MCF 10A (cell line): ENCODE results near the gene UFC1. TPM values are rescaled to one million over a fixed set of nuclear protein-coding genes. Genes with fewer than 3 reads are reported as not detected.

Source experiments
- BruUV-seq: library from RNA; stranded (reverse); fragments of 400-500 nt; replicated peaks from 2 replicates; lab custom pipeline; 2021; lab: Mats Ljungman, UMichigan
- CTCF ChIA-PET: fragments of 300-600 bp; sonication (Branson Sonifier 250); formaldehyde crosslinking; extraction: SDS; loops from one replicate; lab custom pipeline; 2021; ENCODE audit warnings: antibody characterized with exemption, inconsistent platforms; lab: Yijun Ruan, JAX
- POLR2A ChIA-PET: fragments of 300-600, 350-650 bp; sonication (Branson Sonifier 250); formaldehyde crosslinking; extraction: SDS; loops from one replicate; lab custom pipeline; 2020; ENCODE audit warnings: antibody characterized with exemption, inconsistent platforms; lab: Yijun Ruan, JAX
- DNase-seq: peaks from one replicate; pipeline ENCODE4 v3.0.0-alpha.2; 2018; ENCODE audit not compliant: unreplicated experiment
- H3K27ac Mint-ChIP-seq: one replicate; pipeline ENCODE4 v1.8.0; 2022; ENCODE audit warnings: mild to moderate bottlenecking, low read depth, mixed read lengths; ENCODE audit not compliant: unreplicated experiment
- H3K27me3 Mint-ChIP-seq: one replicate; pipeline ENCODE4 v1.8.0; 2022; ENCODE audit warnings: mixed read lengths; ENCODE audit not compliant: insufficient read depth, unreplicated experiment
- H3K36me3 Mint-ChIP-seq: one replicate; pipeline ENCODE4 v1.8.0; 2022; ENCODE audit warnings: mild to moderate bottlenecking, moderate library complexity, mixed read lengths; ENCODE audit not compliant: insufficient read depth, unreplicated experiment
- H3K4me1 Mint-ChIP-seq: one replicate; pipeline ENCODE4 v1.8.0; 2022; ENCODE audit warnings: mixed read lengths; ENCODE audit not compliant: insufficient read depth, unreplicated experiment
- H3K4me3 Mint-ChIP-seq: one replicate; pipeline ENCODE4 v1.8.0; 2022; ENCODE audit warnings: mild to moderate bottlenecking, moderate library complexity, mixed read lengths; ENCODE audit not compliant: unreplicated experiment
- H3K9me3 Mint-ChIP-seq: one replicate; pipeline ENCODE4 v1.8.0; 2022; ENCODE audit warnings: mixed read lengths; ENCODE audit not compliant: unreplicated experiment
- CTCF ChIP-seq: fragments of 200-600 bp; IDR thresholded peaks from one replicate; pipeline ENCODE4 v1.8.0; 2022; ENCODE audit warnings: antibody characterized with exemption, mild to moderate bottlenecking; ENCODE audit not compliant: unreplicated experiment
- intact Hi-C: fragments of 100-400 bp; cut with micrococcal nuclease; formaldehyde crosslinking; loops from 2 replicates; pipeline ENCODE4 v1.14.1; 2022
- total RNA-seq: library from RNA; stranded (reverse); gene quantifications from 2 replicates; pipeline ENCODE4 v1.2.3, GENCODE V29; 2022

UFC1 gene
- total RNA-seq, 1 experiment from 2014 or later: 125 TPM

GRCh38 chr1:161140755-161141400 is 12.9 kb upstream of the UFC1 start:
- Mint-ChIP-seq H3K27me3 (no peaks in the 10 kb centered on the region), H3K27ac (no peak overlapping the region), H3K4me1 (no peaks in the 10 kb centered on the region), H3K36me3 (peaks cover 27% of the 10 kb centered on the region), H3K4me3 (no peak overlapping the region), H3K9me3 (no peaks in the 10 kb centered on the region)
- intact Hi-C loops: no loop called here
- DNase-seq: no peak
- TF ChIP-seq CTCF: no peak
- BruUV-seq: no TSS peak
- CTCF ChIA-PET: interaction anchor here (0.6 to 7.3 kb wide), 21 partner anchors 9 to 1038 kb away, joined by 3 to 53 read pairs (median 4); partner anchors contain the start of genes KLHDC9, NIT1, PFDN2 and PPOX
- POLR2A ChIA-PET: interaction anchor here (0.6 to 11.8 kb wide), 13 partner anchors 9 to 241 kb away, joined by 3 to 210 read pairs (median 3); partner anchors contain the start of genes DEDD, F11R, NIT1 and PFDN2

- H3K4me1 Mint-ChIP-seq: no peaks in the 10 kb centered on the region
- no peak for TF ChIP-seq CTCF
- H3K4me3 Mint-ChIP-seq: no peak overlapping the region
- BruUV-seq: no TSS peak
- H3K27ac Mint-ChIP-seq: no peak overlapping the region
- intact Hi-C loops: no loop called here
- no peak for DNase-seq
- H3K36me3 Mint-ChIP-seq: peaks cover 6% of the 10 kb centered on the region
- no peaks in the 10 kb centered on the region for H3K27me3 Mint-ChIP-seq
- CTCF ChIA-PET: interaction anchor here (0.6 kb wide), 1 partner anchor 658 kb away, joined by 3 read pairs; no protein-coding TSS in a partner anchor
- no peaks in the 10 kb centered on the region for H3K9me3 Mint-ChIP-seq
- POLR2A ChIA-PET: interaction anchor here (1.4 kb wide), 1 partner anchor 13 kb away, joined by 7 read pairs; the partner anchor contains the start of gene DEDD
Observed at GRCh38 chr1:161145832-161146231, 7.9 kb upstream of the UFC1 start.

GRCh38 chr1:161153176-161153575 is 602 bp upstream of the UFC1 start:
- Mint-ChIP-seq H3K36me3 (peaks cover 19% of the 10 kb centered on the region), H3K27me3 (no peaks in the 10 kb centered on the region), H3K4me3 (peak overlapping the region; percentile 92), H3K4me1 (peaks cover 12% of the 10 kb centered on the region), H3K9me3 (no peaks in the 10 kb centered on the region), H3K27ac (peak overlapping the region; percentile 100)
- ChIA-PET CTCF (interaction anchor here (0.6 to 2.2 kb wide), 4 partner anchors 13 to 65 kb away, joined by 3 to 5 read pairs (median 4); partner anchors contain the start of gene PPOX), POLR2A (interaction anchor here (0.6 to 9.6 kb wide), 20 partner anchors 9 to 648 kb away, joined by 3 to 210 read pairs (median 6); partner anchors contain the start of genes B4GALT3, DEDD, F11R and NDUFS2)
- TF ChIP-seq CTCF: no peak
- no TSS peak for BruUV-seq
- intact Hi-C loops: no loop called here
- DNase-seq: no peak

GRCh38 chr1:161157867-161158266 is 4.1 kb downstream of the UFC1 start:
- no peak for DNase-seq
- TF ChIP-seq CTCF: no peak
- intact Hi-C loops: no loop called here
- Mint-ChIP-seq H3K9me3 (no peaks in the 10 kb centered on the region), H3K27ac (no peak overlapping the region), H3K36me3 (peaks cover 38% of the 10 kb centered on the region), H3K4me3 (no peak overlapping the region), H3K27me3 (no peaks in the 10 kb centered on the region), H3K4me1 (peaks cover 40% of the 10 kb centered on the region)
- no TSS peak for BruUV-seq
- CTCF ChIA-PET: interaction anchor here (0.6 to 2.4 kb wide), 16 partner anchors 8 to 164 kb away, joined by 3 to 26 read pairs (median 3); partner anchors contain the start of genes DEDD, NIT1, PFDN2 and PPOX
- POLR2A ChIA-PET: interaction anchor here (0.5 to 3.5 kb wide), 12 partner anchors 9 to 382 kb away, joined by 3 to 23 read pairs (median 7); partner anchors contain the start of genes B4GALT3, DEDD, F11R and NDUFS2
